HepG2 (cell line): ENCODE data around the gene EGFR. TPM values are rescaled to one million over a fixed set of nuclear protein-coding genes. Genes with fewer than 3 reads are reported as not detected.

Source experiments
- ERF ChIP-seq: IDR thresholded peaks from 2 replicates; pipeline ENCODE4 v1.6.1; 2018; ENCODE audit warnings: missing biosample characterization, missing genetic modification reagents
- FOXC1 ChIP-seq: sonication (generic); formaldehyde crosslinking; IDR thresholded peaks from 2 replicates; pipeline ENCODE4 v1.8.0; 2022; ENCODE audit warnings: mild to moderate bottlenecking, missing genetic modification reagents, borderline replicate concordance
- FOXJ3 ChIP-seq: sonication (generic); formaldehyde crosslinking; IDR thresholded peaks from 2 replicates; pipeline ENCODE4 v1.4.0; 2020; ENCODE audit warnings: missing genetic modification reagents, mild to moderate bottlenecking, borderline replicate concordance
- RARA ChIP-seq: IDR thresholded peaks from 2 replicates; pipeline ENCODE4 v1.6.1; 2016; ENCODE audit warnings: missing genetic modification reagents, missing compliant biosample characterization
- SALL2 ChIP-seq: sonication (generic); formaldehyde crosslinking; IDR thresholded peaks from 2 replicates; pipeline ENCODE4 v1.8.1; 2023; ENCODE audit warnings: mild to moderate bottlenecking, missing genetic modification reagents, inconsistent platforms
- SUZ12 ChIP-seq: fragments of 150-350 bp; IDR thresholded peaks from 2 replicates; pipeline ENCODE4 v1.6.1; 2014; ENCODE audit warnings: low read depth, low read length
- ZBTB7B ChIP-seq: sonication (generic); formaldehyde crosslinking; IDR thresholded peaks from 2 replicates; pipeline ENCODE4 v1.4.0; 2020; ENCODE audit warnings: missing genetic modification reagents
- ZNF550 ChIP-seq: sonication (generic); formaldehyde crosslinking; IDR thresholded peaks from 2 replicates; pipeline ENCODE4 v1.4.0; 2020; ENCODE audit warnings: mild to moderate bottlenecking, missing genetic modification reagents, borderline replicate concordance
- ZNF557 ChIP-seq: sonication (generic); formaldehyde crosslinking; IDR thresholded peaks from 2 replicates; pipeline ENCODE4 v1.4.0; 2020; ENCODE audit warnings: missing genetic modification reagents
- ZNF879 ChIP-seq: sonication (generic); formaldehyde crosslinking; IDR thresholded peaks from 2 replicates; pipeline ENCODE4 v1.8.1; 2023; ENCODE audit warnings: missing genetic modification reagents
- polyA plus RNA-seq, 8 experiments: library from polyadenylated mRNA; depleted of rRNA in 3 of 8; stranded (reverse) in 7 of 8; unstranded in 1 of 8; fragments of >200 nt; fragmentation: Illumina TruSeq in 4 of 8; extraction: Trizol in 4 of 8; gene quantifications; 2 replicates each; pipeline versions ENCODE4 v1.2.1 to v1.2.3, GENCODE V29; 2011 to 2016; ENCODE audit warnings: low read depth in 4 of 8, missing spikeins in 1 of 8, mixed read lengths in 1 of 8; ENCODE audit not compliant: insufficient read depth in 1 of 8
- total RNA-seq, 5 experiments: library from RNA; depleted of rRNA; stranded (reverse); fragments of >200 nt; fragmentation: Illumina TruSeq; extraction: Trizol; gene quantifications; 2 replicates each; pipeline ENCODE4 v1.2.3, GENCODE V29; 2016; ENCODE audit warnings: low read depth in 1 of 5
- TF ChIP-seq, protein P1 (sequence below): IDR thresholded peaks from 2 replicates; pipeline ENCODE4 v1.6.1; 2016; ENCODE audit warnings: missing biosample characterization, missing genetic modification reagents, low read depth
- TF ChIP-seq, protein P2 (sequence below): sonication (generic); formaldehyde crosslinking; IDR thresholded peaks from 2 replicates; pipeline ENCODE4 v1.4.0; 2020; ENCODE audit warnings: mild to moderate bottlenecking, missing genetic modification reagents
- TF ChIP-seq, protein P3 (sequence below): sonication (generic); formaldehyde crosslinking; IDR thresholded peaks from 2 replicates; pipeline ENCODE4 v1.9.0; 2021; ENCODE audit warnings: missing genetic modification reagents, borderline replicate concordance

Gene EGFR
- total and polyA plus RNA-seq, 2 of the 13 experiments (the other 11 are each of a cell fraction or from before 2014, with no cell fraction given) = 7.0 to 10.0 TPM

DNA sequence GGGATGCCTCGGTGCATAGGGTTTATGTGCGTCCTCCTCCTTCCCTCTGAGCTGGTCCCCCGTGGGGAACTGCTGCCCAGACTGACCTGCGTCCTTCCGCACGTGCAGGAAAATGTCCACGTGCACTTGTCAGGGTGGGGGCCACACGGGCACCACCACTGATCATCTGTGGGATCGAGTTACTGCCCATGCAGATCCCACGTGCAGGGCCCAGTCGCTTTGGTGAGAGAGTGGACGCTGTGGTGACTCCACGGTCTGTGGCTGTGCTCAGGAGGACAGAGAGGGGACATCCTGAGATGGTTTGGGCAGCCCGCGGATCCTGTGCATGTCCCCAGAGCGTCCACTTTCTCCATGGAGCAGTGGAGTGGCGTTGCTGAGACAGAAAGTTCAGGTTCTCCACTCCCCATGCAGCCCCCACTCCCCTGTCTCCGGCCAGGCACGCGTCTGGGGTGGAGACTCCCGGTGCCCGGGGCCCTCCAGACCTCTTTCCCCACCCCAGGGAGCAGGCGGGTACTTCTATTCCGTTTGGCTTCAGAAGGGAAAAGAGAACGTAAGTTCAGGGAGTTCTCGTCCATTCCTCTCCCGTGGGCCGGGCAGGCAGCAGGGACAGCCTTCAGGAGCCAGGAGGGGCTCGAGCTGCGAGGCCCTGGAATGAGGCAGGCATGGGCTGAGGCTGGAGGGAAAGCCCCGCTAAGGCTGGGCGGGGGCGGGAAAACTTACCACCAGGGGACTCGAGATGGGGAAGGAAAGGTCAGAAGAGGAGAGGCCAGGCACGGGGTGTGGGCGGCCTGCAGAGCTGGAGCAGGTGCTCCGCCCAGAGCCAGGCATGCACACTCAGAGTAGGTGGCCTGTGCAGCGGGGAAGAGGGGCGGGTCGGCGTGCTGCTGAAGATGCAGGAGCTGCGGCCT is 59.9 kb downstream of the EGFR start (continued):
- TF ChIP-seq, protein P1, sequence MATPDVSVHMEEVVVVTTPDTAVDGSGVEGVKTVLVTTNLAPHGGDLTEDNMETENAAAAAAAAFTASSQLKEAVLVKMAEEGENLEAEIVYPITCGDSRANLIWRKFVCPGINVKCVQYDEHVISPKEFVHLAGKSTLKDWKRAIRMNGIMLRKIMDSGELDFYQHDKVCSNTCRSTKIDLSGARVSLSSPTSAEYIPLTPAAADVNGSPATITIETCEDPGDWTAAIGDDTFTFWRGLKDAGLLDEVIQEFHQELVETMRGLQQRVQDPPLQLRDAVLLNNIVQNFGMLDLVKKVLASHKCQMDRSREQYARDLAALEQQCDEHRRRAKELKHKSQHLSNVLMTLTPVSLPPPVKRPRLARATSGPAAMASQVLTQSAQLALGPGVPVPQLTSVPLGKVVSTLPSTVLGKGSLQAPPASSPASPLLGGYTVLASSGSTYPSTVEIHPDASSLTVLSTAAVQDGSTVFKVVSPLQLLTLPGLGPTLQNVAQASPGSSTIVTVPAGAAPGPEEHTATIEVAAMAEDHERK (CRISPR knock-in tag) = no peak
- TF ChIP-seq FOXJ3 (CRISPR knock-in tag) (0 out of 2 replicates have a peak, but pooled peaks have one; percentile 47), ZNF550 (CRISPR knock-in tag) (no peak), ZNF557 (no peak), RARA (CRISPR knock-in tag) (peak; percentile 55; the same call in 1 of the 2 replicates), FOXC1 (CRISPR knock-in tag) (peak; percentile 2; the same call in 1 of the 2 replicates), ZBTB7B (peak; percentile 70), SUZ12 (no peak), ZNF879 (peak; percentile 80), ERF (peak; percentile 49; the same call in 1 of the 2 replicates), SALL2 (CRISPR knock-in tag) (peak; percentile 59; the same call in 1 of the 2 replicates)
- TF ChIP-seq, protein P2, sequence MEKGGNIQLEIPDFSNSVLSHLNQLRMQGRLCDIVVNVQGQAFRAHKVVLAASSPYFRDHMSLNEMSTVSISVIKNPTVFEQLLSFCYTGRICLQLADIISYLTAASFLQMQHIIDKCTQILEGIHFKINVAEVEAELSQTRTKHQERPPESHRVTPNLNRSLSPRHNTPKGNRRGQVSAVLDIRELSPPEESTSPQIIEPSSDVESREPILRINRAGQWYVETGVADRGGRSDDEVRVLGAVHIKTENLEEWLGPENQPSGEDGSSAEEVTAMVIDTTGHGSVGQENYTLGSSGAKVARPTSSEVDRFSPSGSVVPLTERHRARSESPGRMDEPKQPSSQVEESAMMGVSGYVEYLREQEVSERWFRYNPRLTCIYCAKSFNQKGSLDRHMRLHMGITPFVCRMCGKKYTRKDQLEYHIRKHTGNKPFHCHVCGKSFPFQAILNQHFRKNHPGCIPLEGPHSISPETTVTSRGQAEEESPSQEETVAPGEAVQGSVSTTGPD (CRISPR knock-in tag) = 0 out of 2 replicates have a peak, but pooled peaks have one; percentile 40
- TF ChIP-seq, protein P3, sequence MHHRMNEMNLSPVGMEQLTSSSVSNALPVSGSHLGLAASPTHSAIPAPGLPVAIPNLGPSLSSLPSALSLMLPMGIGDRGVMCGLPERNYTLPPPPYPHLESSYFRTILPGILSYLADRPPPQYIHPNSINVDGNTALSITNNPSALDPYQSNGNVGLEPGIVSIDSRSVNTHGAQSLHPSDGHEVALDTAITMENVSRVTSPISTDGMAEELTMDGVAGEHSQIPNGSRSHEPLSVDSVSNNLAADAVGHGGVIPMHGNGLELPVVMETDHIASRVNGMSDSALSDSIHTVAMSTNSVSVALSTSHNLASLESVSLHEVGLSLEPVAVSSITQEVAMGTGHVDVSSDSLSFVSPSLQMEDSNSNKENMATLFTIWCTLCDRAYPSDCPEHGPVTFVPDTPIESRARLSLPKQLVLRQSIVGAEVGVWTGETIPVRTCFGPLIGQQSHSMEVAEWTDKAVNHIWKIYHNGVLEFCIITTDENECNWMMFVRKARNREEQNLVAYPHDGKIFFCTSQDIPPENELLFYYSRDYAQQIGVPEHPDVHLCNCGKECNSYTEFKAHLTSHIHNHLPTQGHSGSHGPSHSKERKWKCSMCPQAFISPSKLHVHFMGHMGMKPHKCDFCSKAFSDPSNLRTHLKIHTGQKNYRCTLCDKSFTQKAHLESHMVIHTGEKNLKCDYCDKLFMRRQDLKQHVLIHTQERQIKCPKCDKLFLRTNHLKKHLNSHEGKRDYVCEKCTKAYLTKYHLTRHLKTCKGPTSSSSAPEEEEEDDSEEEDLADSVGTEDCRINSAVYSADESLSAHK (CRISPR knock-in tag) = no peak
